CD4-positive, alpha-beta T cell treated with Interleukin-10 for 1 hour (primary cell): Measurements from ENCODE around the gene DDAH2.
A peak's percentile ranks its signal among the peaks of the same experiment; 100 is the strongest.

ENCODE experiments used
- DNase-seq: peaks from one replicate; pipeline ENCODE4 v3.0.0-alpha.2; 2020

The DDAH2 gene

DNA sequence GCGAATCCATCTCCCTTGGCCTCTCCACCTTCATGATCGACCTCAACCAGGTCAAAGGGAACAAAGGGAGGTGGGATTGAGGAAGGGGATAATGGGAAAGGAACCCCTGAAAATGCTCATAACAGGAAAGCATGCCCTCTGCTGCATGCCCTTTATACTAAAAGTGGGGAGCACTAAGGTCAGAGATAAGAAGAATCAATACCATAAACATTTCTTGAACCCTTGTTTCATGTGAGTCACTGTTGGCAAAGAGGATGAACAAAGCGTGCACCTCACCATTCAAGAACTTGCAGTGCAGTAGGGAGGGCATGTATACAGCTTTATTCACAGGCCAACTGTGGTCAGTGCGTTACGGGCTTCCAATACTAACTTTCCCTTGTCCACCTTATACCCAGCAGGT lies 31.7 kb upstream of the DDAH2 start:
- no peak for DNase-seq

DNA sequence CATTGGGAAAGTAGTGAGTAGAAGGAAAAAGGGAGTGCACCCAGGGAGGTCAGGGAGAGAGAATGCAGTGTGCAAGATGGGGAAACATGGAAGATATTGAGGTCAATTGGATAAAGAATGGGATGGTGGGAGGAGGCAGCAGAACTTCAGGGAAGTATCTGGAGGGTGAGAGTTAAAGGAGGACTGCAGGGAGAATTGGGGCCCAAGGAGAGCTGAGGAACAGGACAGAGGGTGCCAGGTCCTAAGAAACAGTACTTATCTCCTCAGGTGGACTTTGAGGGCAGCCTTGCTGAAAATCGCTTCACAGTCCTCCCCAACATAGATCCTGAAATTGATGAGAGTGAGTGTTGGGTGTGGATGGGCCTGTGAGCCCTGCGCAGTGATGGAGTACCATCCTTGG lies 29.2 kb upstream of the DDAH2 start:
- DNase-seq, result no peak

DNA sequence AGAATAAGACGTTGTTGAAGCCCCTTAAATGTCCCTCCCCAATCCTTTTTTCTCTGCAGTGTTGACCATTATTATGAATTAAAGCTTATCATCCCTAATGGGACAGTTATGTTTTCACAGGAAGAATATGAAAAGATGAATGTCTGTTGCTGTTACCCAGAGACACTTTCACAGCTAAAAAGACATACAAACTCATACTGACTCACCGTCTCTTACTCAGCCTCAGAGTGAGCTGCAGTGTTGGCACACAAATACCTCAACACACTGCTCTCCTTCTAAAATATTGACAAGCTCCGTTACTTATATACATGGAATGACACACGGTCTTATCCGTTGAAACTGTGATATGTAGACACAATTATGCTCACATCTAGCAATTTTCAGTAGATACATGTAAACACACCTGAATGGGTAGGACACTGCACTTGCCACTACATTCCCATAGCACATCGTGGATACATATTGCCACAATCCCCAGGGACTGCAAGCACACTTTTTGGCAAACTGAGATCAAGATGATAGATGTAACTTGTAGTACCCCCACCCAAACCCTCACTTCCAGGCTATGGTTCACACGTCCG lies 23.7 kb upstream of the DDAH2 start:
- no peak for DNase-seq

DNA sequence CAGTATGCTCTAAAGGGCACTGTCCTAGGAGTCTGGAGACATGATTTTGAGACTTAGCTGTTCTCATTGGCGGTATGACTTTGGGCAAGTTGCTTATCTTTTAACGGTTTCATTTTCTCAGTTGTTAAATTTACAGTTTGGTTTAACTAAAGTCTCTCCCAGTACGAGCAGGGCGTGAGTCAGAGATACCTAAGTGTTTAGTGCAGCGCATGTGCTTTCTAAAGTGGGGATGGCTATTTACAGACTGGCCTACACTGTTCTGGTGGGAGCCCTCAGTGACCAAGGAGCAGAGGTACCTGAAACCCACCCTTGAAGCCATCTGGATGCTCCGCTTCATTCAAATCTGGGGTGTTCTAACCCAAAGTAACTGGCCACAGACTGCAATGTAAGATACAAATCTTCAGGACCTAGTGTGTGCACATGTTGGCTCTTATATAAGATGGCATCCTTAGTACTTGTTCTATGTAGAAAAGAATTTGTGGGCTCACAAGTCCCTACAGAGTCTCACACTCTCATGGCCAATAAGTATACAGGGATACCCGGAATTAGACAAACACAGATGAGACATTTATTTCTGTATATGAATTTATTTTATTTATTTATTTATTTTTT lies 21.4 kb upstream of the DDAH2 start:
- no peak for DNase-seq

DNA sequence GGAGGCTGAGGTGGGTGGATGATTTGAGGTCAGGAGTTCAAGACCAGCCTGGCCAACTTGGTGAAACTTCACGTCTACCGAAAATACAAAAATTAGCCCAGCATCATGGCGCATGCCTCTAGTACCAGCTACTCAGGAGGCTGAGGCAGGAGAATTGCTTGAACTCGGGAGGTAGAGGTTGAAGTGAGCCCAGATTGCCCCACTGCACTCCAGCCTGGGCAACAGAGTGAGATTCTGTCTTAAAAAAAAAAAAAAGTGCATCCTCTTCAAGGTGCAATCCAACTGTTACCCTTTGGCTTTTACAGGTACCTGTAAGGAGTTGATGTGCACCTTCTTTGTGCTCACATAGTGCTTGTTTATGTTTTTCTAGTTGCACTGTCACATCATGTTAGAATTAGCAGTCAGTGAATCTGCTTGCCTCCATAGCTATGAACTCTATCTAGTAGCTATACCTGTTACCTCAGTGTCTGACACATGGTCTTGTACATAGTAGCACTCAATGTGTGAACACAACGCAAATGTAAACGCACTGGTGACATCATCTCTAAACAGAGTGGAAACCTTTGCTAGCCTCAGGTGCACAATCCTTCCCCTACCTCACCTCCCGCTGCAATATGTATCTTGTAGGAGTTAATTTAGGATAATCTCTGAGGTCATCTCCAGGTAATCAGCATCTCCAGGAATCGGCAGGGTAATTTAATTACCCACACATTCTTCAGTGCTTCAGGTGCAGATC lies 20.4 kb upstream of the DDAH2 start:
- no peak for DNase-seq

DNA sequence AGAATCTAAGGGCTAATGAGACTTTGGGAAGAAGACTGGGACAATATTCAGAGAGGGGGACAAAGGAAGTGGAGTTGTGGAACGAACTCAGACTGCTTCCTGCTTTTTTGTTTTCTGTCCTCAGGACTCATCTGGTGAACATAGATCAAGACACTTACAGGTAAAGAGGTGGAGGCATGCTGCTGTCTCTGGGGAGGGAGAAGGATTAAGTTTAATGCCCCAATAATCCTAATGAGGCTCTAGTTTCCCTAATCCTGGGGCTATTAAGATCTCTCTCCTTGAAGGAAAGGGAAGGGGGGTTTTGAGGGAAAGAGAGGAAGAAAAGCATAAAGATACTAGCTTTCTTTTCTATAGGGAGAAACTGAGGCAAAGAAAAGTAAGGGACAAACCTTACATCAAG lies 15.3 kb upstream of the DDAH2 start:
- DNase-seq, result no peak

DNA sequence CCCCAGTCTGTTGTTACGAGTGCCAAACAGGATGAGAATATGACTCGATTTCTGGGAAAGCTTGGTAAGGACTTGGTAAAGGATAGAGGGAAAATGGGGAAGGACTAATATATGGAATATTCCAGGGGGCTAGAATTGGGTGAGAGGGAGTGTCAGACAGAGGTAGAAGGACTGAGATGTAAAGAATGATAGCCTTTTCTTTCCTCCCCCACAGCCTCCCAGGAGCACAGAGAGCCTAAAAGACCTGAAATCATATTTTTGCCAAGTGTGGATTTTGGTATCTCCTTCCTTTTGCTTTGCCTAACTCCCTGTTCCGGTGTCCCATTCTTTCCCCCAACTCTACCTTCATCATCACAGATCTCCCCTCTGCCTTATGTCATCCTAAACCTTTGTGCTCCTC lies 13.8 kb upstream of the DDAH2 start:
- no peak for DNase-seq

DNA sequence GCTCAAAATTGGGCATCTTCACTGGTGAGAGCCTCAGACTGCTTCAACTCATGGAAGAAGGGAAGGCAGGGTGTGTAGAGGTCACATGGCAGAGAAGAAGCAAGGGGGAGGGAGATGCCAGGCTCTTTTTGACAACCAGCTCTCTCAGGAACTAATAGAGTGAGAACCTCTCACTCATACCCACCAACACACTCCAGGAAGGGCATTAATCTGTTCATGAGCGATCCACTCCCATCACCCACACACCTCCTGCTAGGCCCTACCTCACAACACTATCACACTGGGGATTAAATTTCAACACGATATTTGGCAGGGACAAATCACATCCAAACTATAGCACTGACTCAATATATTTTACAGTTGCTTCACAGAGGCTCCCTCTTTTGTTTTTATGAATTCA lies 12.7 kb upstream of the DDAH2 start:
- no peak for DNase-seq

DNA sequence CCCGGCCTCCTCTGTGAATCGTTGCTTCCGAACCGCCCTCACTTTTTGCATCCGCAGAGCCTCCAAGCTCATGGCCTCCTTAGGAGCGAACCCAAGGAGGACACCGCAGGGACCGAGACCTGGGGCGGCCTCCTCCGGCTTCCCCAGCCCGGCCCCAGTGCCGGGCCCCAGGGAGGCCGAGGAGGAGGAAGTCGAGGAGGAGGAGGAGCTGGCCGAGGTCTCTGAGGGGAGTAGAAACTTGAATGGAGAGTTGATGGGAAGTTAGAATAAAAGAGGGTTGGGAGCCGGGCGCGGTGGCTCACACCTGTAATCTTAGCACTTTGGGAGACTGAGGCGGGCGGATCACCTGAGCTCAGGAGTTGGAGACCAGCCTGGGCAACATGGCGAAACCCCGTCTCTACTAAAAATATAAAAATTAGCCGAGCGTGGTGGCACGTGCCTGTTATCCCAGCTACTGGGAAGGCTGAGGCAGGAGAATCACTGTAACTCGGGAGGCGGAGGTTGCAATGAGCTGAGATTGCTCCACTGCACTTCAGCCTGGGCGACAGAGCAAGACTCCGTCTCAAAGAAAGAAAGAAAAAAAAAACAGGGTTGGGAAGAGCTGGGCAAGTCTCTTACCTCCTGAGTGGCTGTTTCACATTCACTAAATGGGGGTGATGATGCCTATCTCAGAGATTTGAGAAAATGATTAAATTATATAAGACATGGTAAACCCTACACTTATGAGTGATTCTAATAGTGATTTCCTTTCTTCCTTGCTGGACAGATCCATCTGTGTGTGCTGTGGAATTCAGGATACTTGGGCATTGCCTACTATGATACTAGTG lies 11.5 kb upstream of the DDAH2 start:
- no peak for DNase-seq

DNA sequence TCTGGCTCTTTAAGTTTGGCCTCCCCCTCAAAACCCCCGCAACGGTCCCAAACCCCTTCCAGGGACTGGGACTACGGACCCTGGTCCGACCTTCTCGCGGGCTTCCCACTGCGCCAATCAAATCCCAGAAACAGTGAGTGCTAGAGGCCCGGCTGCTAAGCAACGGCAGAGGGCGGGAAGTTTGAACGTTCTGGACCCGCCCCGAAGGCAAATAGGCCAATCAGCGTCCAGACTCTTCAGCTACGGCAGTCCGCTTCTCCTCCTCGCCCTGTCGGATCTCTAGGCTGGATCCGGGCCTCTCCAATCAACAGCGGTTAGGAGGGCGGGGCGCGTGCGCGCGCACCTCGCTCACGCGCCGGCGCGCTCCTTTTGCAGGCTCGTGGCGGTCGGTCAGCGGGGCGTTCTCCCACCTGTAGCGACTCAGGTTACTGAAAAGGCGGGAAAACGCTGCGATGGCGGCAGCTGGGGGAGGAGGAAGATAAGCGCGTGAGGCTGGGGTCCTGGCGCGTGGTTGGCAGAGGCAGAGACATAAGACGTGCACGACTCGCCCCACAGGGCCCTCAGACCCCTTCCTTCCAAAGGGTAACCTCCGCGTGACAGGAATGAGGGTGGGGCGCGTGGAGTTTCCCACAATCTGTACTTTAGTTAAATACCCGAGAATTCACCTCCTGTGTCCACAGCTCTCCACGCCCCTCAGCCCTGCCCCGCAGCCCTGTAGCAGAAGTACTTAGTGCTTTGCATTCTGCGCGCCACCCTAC lies 10.7 kb upstream of the DDAH2 start, which contains the start of gene MSH5:
MSH5 (plus strand) TSS at position 367 of the 758 bp plus-strand sequence. CDS start 462 bp downstream, outside the sequence.
- peak; percentile 97 for DNase-seq

DNA sequence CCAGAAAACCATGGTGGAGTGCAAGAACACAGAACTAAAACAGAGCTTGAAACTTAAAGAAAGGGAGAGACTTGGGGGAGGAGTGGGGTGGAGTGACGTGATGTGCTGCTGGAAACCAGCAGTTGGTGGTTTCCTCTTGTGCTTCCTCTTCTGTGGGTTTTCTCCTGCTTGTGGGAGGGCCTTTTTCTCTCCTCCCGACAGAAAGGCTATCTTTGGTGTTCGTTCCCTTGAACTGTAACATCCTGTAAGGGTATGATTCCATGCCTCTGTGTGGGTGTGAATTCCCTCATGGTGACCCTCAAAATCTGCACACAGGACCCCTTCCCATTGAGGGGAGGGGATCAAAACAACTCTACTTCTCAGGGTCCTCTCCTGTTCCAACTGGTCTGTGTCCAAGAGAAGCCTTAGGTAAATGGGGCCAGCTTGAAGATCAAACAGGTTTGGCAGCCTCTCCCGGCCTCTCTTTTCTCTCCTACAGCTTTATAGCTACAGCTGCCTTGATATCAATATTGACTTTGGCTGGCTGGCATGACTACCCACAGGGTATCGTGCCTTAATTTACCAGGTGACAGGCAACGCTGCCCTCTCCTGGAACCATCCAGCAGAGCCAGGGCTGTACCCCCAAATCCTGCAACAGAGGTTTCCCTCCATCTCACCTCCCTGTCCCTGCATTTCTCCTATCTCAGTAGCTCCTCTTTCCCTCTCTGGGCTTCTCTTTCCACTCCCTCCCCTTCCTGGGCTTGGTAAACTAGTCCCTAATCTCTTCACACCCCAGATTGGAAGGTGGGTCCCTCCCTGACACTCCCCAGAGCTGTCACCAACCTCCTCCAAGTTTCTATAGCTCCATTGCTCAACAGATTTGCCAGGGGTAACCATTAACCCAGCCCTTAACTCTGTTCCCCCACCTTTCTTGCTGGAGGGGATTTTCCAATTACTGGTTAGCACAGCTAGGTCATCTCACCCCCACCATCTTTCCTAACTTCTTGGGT lies 9.2 kb upstream of the DDAH2 start:
- peak; percentile 83 for DNase-seq

DNA sequence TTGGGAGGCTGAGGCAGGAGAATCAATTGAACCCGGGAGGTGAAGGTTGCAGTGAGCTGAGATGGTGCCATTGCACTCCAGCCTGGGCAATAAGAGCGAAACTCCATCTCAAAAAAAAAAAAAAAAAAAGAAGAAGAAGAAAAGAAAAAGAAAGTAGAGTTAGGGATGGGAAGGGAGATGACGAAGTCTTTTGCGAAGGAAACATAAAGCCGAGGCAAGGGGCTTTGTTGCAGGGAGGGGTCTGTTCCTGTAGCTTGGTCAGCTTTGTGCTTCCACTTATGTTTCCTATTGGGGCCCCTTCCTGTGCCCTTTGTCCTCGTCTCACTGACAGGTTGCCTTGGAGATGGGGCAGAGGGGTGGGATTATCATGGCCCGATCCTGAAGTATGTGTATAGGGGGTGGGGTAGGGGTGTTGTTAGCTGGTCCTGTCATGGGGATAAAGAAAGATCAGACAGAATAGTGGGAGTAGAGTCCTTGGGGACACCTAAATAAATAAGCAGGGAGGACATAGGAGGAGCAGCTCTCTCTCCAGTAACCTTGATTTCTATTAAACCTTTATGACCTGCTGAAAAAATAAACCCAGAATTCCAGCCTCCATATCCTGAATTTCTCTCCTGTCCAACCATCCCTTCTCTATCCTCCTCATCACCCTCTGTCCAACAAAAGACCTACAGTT lies 8.4 kb upstream of the DDAH2 start:
- peak; percentile 28 for DNase-seq

DNA sequence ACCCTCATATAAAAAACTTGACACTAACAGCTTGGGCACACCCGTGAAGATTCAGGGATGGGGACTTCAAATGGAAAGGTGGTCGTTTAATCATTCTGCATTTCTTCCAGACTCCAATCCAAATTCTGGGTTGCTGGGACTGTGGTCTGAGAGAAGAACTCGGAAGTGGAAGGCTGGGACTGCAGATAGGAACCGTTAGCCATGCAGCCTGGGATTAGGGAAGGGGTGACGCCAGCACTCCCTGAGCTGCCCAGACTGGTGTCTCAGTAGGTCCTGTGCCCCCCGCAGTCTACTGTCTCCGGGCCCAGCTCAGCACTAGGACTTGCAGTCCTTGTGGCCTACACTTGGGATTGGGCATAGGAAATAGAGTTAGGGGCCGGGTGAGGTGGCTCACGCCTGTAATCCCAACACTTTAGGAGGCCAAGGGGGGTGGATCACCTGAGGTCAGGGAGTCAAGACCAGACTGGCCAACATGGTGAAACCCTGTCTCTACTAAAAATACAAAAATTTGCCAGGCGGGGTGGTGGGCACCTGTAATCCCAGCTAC lies 7.7 kb upstream of the DDAH2 start:
- no peak for DNase-seq

DNA sequence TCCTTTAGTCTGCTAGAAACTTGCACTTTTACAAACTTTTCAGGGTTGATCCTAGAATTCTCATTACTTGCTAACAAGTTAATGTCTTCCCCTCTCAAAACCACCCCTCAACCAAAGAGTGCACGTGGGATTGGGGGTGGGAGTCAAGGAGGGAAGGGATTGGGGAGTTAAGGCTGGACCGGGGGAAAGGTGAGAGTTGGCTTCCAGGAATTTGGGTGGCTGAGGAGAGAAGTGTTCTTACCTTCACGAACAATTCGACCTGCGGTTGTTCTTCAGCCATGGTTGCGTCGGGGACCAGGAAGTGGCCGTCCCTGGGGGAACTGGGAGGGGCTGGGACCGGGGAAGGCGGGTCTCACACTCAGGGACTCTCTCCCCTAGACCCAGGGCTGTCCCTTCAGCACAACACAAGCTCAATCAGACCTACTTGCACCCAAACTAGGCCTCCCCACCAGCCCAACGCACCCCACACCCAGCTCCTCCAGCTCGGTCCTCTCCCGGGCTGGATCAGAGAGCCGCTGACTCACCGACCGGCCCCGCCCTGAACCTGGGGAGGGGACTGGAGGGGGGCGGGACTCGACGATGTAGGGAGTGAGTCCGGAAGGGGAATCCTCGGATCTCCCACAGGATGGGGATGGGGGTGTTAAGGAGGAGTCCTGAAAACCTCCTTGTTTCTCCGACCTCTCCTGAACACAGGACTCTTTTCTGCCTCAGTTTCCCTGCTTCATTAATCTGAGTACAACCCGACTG lies 7.1 kb upstream of the DDAH2 start, which contains the start of gene CLIC1:
CLIC1 (minus strand) TSS at position 510 of the 747 bp plus-strand sequence; CDS start at position 280, 230 bp downstream.
- DNase-seq, result peak; percentile 80

DNA sequence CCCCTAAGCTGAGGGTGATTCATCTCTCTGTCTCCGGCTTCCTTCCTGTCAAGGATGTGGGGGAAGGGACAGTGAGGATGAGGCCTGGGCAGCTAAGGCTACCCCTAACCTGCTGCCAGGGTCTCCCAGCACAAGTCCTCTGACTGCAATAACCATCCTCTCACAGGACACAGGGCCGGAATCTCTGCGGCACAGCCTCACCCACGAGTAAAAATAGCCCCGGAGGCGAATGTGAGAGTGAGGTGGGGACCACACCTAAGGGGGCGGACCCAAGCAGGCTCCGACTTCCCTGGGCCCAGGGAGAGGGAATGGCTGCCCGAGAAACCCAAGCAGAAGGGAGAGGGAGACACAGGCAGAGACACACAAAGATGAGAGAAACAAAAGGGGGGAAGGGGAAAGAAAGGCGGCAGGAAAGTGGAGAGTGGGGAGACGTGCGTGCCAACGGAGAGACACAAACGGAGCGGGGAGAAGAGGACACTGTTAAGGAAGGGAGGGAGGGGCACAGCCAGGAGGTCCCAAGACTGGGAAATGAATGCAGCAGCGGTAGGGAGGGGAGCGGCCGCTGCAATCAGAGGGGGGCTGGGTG lies 5.8 kb upstream of the DDAH2 start:
- DNase-seq, result peak; percentile 81

DNA sequence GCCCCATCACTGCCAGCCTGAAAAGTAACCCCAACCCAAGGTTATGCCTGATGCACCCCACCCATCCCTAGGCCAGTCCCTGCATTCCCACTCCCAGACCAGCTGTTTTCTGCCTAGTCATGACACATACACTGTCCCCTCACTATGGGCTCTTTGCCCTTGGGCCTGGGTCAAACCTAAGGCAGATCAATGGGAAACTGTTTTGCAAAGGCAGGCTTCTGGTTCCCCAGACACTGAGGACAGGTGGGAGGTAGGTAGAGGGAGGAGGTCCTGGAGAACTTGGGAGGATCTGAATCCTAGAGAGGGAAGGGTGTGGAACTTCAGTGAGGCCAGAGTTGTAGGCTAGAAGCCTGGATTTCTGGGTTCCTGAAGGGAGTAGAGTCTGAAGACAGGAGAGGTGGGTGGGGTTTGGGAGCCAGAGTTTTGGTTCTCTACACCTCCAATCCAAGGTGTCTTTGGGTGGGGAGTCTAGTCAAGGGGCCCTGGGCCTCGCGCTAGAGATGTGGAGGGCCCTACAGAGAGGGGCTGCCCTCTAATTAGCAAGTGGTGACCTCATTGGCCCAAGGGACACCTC lies 5.2 kb upstream of the DDAH2 start:
- DNase-seq, result no peak

DNA sequence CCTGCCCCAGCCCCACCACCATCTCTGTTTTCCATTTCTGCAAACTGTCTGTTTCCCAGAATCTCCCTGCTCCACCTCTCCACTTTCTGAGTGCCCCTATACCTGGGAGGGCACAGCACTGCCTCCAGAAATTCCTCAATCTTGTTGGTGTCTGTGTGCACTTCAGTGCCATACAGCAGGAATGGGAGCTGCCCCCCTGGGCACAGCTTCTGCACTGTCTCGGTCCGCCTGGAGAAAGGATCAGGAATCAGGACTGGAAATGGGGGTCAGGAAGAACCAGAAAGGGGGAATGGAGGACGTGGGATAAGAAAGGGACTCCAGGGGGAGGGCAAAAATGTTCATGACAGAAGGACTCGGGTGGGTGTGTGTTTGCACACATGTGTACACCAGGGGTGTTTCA lies 4.6 kb upstream of the DDAH2 start:
- no peak for DNase-seq

DNA sequence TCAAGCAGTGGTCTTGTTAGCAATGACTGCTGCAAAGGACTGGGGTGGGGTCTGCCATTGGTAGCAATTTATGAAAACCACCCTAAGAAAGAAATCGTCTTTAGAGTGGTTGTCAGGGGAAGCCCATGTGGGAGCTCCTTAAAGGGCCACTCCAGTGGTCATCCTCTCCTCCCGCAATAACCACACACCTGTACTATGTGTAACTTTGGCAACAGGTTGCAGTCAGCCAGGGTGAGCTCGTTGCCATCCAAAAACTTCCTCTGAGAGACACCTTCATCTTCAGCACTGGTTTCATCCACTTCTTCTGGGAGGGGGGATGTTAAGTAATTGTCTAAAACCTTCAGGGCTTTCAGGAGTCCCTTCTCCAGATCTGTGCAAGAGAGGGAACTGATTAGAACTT lies 2.9 kb upstream of the DDAH2 start:
- DNase-seq, result no peak

DNA sequence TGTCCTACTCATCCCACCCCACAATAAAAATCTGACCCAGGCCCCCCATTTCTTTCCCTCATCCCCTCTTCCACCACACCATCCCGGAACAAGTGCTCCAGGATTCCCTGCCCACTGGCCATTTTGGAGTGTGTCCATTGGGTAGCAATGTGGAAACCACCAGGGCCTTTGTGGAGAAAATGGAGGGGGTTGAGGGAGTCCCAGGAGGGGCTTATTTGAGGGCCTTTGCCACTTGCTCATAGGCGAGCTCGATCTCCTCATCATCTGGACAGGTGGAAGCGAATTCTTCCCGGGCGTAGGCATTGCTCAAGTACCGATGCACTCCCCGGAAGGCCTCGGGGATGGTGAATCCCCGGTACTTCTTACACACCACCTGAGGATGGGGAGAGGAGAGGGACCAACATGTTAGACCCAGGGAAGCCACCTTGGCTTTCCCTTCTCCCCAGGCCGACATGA lies 1.6 kb upstream of the DDAH2 start:
- no peak for DNase-seq
